GM18505 (cell line): Measurements from ENCODE around the gene SNTG2.

ENCODE experiments used
- ATAC-seq: cut with Tn5 transposase; IDR thresholded peaks from one replicate; pipeline ENCODE4 v1.9.1; 2021; ENCODE audit not compliant: unreplicated experiment
- POLR2A ChIP-seq: IDR thresholded peaks from 4 replicates; pipeline ENCODE4 v1.6.1; 2011; ENCODE audit warnings: borderline replicate concordance; ENCODE audit not compliant: insufficient read depth, insufficient read length; ENCODE audit errors: extremely low read depth

SNTG2 gene

DNA sequence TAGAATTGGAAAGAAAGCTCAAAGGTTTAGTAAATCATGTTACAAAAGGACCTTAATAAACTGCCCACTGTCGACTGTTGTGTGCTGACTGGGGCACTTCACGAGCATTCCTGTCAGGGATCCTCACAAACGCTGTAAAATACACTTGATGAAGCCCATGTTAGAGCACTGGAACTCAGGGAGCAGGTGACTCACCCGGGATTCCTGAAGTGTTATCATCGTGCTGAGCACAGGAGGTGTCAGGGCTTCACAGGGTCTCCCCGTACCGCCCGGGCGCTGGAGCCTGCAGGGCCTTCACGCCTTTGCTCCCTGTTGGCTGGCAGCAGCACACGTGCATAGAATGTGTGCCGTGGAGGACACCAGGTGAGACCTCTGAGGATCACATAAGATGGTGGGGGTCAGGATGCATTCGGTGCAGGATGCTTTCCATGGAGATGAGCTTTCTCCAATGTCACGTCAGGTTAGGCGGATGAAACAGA lies 187.3 kb downstream of the SNTG2 start:
- ATAC-seq: no peak
- no peak for TF ChIP-seq POLR2A

DNA sequence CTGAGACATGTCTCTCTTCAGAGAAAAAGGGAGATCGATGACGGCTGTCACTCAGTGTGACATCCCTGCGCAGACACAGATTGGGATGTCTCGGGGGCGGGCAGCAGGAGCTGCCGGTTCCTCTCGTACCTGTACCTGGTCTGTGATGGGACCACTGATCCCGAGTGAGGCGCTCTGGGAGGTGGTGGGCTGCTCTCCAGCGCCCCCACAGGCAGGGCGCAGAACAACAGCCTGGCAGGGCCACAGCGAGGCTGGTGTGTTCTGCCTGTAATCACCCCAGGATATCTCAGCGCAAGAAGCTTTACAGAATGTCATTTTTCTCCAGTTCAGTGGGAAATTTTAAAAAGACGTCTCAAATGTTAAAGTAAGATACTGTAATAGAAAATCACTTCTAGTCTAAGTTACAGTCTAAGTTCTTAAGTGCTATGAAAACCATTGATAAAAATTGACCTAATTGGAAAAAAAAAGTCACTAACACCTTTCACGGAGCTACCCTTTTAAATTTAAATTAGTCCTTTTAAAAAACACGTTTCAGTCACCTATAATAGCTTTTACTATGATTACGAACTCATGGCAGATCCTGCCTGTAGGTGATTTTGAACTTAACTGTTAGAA lies 189.8 kb downstream of the SNTG2 start:
- no peak for ATAC-seq
- TF ChIP-seq POLR2A: no peak

DNA sequence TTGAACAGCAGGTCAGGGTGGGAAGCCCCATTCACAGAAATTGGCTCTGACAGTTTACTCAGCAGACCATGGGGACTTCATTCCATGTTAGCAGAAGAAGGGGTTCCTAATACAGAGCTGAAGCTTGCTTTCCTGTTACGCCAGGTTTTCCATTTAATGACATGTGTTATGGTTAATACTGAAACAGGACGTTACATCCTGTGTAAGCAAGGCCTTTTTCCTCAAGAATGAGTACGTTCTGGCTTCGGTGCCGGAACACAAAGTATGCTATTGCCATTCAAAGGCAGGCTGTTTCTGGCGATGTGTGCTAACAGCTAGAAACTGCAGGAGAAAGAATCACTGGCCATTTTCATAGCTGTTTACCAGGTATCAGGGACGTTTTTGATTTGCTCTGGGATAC lies 190.4 kb downstream of the SNTG2 start:
- TF ChIP-seq POLR2A: no peak

DNA sequence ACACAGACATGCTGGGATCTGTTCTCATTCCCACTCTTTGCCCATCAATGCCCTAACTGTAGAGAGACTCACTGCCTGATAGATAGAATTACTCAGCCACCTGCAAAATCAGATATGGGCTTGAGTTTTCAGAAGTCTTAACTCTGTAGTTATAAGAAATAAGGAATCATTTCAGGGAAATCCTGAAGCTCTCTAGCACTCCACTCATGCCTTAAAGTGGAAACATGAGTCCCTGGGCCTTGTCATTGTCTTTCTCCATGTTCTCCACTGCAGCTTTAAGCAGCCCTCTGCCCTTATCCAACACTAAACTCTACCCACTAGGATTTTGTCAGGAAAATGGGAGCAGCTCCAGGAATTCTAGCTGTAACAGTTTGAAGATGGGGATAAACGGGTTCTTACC lies 192.5 kb downstream of the SNTG2 start:
- no peak for TF ChIP-seq POLR2A
- no peak for ATAC-seq

More for the DNA sequence above, 190.4 kb downstream of the SNTG2 start:
- ATAC-seq: no peak

DNA sequence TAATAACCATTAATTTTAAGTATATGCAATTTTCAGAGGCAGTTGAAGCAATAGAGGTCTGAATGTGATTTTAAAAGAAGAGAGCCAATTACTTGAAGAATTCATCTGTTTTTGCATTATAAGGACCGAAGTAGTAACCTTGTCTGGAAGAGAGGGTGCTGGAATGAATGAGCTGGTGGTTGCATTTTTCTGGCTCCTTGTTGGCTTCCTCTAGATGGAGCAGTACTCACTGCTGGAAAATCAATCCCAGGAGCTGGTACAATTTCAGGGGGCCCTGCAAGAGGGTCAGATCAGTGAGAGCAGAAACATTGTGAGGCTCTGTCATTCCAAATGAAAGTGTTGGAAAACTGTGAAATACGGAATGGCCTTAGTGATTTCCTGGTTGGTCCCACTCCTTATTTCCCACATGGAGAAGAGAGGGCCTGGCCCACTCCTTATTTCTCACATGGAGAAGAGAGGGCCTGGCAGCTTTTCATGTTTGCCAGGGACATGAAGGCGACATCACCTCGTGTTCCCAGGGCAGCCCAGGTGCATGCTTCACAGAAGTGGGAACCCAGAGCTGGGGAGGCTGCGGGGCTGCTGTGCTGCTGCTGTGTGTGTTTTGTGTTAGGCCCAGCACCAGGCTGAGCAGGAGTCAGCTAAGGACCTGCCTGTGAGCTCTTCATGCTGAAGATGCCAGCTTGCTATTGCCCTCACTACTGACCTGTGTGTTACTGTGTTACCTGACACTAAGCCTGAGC lies 197.4 kb downstream of the SNTG2 start:
- TF ChIP-seq POLR2A: no peak
- ATAC-seq: no peak

DNA sequence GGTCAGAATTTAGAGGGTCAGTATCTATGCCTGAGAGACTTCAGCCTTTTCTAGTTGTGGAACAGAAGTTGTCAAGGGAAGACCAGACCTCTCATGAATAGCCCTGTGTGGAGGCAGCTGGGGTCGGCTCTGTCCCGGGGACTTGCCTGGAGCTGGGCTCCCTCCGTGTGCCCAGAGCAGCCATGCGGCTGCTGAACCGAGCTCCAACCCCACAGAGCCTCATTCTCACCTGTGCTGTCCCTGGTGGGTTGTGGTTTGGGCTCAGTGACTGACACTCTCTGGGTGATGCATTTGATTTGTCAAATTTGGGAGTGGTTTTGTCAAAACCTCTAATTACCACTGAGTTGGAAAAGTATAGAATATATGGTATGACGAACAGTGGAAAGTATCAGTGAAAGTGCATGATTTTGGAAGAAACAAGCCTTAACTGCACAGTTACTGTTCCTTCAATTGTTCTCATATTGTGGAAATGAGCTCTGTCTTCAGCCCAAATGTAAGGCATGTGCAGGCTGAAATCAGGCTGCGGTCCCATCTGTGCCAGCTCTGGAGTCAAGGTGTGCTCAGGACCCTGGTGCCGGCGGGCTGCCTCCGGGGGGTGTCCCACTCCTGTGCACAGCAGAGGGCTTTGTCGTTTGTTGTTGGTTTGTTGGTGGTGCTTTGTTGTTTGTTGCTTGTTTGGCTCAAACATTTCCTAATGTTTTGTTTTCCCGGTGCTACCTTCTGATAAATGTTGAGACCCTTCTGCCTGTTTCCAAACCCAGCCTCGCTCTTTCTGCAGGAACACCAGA lies 200.3 kb downstream of the SNTG2 start:
- no peak for ATAC-seq
- TF ChIP-seq POLR2A: no peak

DNA sequence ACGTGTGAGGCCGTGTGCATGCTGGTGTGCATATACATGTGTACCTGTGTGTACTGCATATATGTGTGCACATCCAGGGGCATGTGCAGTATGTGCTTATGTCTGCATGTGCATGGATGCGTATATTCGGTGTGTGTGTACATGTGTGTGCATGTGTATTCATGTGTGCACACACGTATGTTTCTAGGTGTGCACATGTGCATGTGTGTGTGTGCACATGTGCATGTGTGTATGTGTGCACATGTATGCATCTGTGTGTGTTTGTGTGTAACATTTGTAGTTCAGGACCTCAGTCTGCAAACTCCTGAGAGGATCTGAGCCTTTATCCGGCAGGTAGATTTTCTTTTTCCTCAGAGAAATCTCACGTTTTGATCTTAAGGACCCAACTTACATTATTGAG lies 201.7 kb downstream of the SNTG2 start:
- no peak for ATAC-seq
- TF ChIP-seq POLR2A: no peak

DNA sequence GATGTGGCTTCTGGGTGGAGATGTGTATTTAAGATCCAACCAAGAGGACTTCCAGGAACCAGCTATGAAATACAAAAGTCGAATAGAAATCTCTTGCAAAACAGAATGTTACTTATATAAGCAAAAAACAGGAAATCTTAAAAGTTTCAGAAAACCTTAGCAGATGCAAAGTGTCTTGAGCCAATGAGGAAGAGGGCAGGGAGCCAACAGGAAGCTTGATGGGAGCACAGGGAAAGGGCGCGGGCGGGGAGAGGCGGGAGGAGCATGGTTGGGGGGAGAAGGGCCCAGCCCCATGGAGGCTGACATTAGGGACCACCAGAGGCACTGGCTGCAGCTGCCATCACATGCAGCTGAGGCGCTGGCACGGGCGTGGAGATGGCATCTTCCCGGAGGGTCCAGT lies 203.3 kb downstream of the SNTG2 start:
- ATAC-seq: no peak
- TF ChIP-seq POLR2A: no peak

DNA sequence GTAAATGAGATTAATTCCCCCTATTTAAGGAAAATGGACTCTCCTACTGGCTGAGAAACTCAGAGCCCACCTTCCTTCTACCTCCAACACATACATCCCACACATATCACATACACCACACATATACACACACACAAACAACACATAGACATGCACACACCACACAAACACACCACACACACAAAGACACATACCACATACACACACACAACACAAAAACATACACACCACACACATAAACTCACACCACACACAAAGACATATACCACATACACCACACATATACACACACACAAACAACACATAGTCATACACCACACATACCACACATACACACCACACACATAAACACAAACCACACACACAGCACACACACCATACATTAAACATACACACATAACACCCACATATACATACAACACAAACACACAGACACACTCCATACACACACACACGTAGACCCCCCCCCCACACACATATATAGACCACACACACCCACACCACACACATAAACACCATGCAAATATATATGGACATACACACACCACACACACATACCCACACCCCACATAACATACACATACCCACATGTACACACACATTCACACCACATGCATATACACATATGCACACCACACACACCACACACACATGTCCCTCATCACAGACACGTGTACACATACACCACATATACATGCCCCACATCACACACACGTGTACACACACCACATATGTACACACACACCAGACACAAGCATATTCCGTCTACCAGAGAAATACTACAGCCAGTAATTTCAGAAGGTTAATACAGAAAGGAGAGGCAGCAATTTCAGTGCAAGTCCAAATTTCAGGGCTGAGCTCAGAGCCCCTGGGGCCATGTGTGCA lies 204.3 kb downstream of the SNTG2 start:
- TF ChIP-seq POLR2A: no peak
- no peak for ATAC-seq

DNA sequence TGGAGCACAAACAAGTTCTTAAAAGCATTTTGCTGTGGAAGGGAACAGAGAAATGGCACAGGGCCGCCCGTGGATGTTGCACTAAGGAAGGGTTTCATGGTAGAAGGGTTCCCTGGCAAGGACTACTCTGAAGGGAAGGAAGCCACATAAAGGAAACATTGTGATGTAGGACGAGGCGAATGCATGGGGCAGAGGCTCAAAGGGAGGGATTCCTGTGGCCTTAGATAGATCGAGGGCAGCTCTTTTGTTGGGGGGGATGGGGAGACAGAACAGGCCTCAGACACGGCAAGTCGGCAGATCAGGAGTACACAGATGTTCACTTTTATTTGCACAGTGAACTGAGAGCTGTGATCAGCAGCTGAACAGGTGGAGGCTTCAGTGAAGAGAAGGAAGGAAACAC lies 205.4 kb downstream of the SNTG2 start:
- TF ChIP-seq POLR2A: no peak
- no peak for ATAC-seq

DNA sequence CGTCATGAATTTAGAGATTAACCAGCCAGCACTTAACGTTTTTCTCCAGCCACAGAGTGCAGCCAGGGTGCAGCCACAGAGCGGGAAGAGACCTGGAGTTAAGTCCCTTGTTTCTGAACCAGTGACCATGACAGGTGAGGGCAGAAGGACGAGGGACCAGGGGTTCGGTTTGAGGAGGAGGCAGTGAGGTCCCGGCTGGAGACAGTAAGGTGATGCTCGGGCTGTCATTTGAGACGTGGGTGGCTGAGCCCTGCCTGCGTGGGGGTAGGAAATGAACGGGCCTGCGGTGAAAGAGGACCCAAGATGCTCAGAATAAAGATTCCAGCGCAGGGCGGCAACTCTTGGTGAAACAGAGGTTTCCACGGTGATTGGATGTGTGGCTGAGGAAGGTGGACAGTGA lies 205.9 kb downstream of the SNTG2 start:
- no peak for TF ChIP-seq POLR2A
- ATAC-seq: no peak

DNA sequence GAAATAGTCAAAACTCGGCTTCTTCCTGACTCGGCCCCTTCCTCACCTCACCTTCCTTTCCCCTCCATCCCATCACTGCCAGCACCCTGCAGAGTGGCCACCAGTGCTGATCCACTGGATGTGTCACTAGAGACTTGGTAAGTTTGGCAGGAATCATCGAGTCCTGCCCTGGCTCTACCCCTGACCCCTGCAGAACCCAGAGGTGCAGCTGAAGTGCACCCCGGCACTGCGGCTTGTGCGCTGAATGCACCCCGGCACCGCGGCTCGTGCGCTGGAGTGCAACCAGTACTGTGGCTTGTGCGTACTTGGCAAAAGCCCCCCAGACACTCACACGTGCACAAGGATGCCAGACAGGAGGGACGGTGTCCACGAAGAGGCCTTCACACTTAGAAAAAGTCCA lies 206.5 kb downstream of the SNTG2 start:
- TF ChIP-seq POLR2A: no peak
- ATAC-seq: no peak

DNA sequence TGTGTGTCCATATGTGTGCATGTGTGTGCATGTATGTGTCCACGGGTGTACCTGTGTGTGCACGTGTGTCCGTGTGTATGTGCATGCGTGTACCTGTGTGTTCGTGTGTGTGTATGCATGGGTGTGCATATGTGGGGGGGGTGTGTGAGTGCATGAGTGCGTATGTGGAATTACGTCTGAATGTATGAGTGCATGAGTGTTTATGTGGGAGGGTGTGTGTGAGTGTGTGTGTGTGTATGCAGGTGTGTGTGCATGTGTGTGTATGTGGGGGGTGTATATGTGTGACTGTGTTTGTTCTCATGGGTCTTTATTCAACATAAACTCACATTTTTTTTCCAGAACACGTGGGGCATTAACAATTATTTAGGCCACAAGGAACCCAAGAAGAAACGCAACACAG lies 208.4 kb downstream of the SNTG2 start:
- no peak for TF ChIP-seq POLR2A

DNA sequence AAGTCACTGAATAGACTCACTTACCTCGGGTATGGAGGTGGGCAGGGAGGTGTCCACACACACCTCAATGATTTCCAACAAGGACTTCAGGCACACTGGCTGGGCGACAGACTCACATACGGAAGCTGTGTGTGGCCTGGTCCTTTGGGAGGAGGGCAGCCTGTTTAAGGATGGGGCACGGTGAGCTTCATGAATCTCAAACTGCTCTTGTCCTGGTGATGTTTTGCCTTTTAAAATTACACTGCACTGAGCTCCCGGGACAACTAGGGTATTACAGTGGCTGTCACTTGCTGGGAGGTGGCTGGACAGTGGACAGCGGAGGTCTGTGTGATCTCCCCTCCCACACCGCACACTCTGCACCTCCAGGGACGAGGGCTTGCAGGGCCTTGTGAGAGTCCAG lies 211.6 kb downstream of the SNTG2 start:
- no peak for TF ChIP-seq POLR2A
- ATAC-seq: no peak

More for the DNA sequence above, 208.4 kb downstream of the SNTG2 start:
- ATAC-seq: no peak
